ENCODE data around the gene SRMS.
"Not testable (repeated sequence)": the region's sequence is repeated elsewhere in the genome, so short reads cannot be mapped to it uniquely, and the experiment has no call there.

SRMS gene

DNA sequence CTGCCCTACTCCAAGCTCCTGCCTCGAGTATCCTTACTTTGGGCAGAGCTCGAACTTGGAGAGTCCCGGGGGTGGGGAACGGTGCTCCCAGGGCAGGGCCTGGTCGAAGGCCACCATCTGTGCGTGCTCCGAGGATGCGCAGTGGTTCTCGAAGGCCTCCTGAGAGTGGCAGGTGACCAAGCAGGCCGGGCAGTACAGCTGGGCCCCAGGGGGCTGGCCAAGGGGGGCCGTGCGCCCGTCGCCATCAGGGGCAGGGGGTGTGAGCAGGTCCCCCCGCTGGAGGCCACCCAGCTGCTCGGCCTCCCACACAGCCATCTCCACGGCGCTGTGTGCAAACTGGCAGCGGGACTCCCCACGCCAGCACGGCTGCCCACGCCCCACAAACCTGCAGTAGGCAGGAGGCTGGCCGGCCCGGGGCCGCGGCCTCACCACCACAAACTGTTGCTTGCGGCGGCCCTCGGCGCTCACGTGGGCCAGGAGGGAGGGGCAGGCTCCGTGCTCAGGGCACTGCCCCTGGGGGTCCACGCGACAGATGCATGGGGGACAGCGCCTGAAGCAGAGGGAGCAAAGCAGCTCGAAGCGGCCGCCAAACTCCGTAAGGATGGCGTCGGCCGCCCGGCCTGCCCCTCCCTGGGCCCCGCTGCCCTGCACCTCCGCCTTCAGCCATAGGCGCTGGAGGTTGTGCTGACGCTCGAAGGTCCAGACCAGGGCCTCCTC lies 24.7 kb upstream of the SRMS start:
- Histone ChIP-seq H3K27ac (ENCODE audit: low read depth, low read length) (no peak overlapping the region), H3K9me3 (ENCODE audit: control insufficient read depth in 1 of 2, low read length in 2 of 2) (no peaks in the 10 kb centered on the region), H3K4me1 (ENCODE audit: control insufficient read depth in 1 of 2, insufficient read depth in 2 of 2, low read length in 2 of 2) (peaks cover 11 to 31% of the 10 kb centered on the region in 2 donors), H3K36me3 (ENCODE audit: control insufficient read depth in 1 of 2, insufficient read depth in 2 of 2, low read length in 2 of 2) (no peaks in the 10 kb centered on the region), H3K27me3 (ENCODE audit: control insufficient read depth in 1 of 2, insufficient read depth in 2 of 2, low read length in 2 of 2) (peaks cover 5% of the 10 kb centered on the region in 2 donors), H3K4me3 (ENCODE audit: low read depth in 1 of 2, low read length in 2 of 2) (no peak overlapping the region), H3K9ac (ENCODE audit: low read depth in 1 of 2, low read length in 2 of 2) (no peak overlapping the region)

DNA sequence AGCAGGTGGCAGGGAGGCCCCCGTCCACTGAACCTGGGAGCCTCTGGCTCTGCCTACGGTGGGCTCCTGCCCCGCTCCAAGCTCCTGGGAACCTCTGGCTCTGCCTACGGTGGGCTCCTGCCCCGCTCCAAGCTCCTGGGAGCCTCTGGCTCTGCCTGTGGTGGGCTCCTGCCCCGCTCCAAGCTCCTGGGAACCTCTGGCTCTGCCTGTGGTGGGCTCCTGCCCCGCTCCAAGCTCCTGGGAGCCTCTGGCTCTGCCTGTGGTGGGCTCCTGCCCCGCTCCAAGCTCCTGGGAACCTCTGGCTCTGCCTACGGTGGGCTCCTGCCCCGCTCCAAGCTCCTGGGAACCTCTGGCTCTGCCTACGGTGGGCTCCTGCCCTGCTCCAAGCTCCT lies 23.5 kb upstream of the SRMS start:
- H3K27ac ChIP-seq (ENCODE audit: low read depth, low read length); H3K9me3 ChIP-seq (ENCODE audit: control insufficient read depth in 1 of 2, low read length in 2 of 2); H3K9ac ChIP-seq (ENCODE audit: low read depth in 1 of 2, low read length in 2 of 2); H3K4me3 ChIP-seq (ENCODE audit: low read depth in 1 of 2, low read length in 2 of 2); H3K36me3 ChIP-seq (ENCODE audit: control insufficient read depth in 1 of 2, insufficient read depth in 2 of 2, low read length in 2 of 2); H3K27me3 ChIP-seq (ENCODE audit: control insufficient read depth in 1 of 2, insufficient read depth in 2 of 2, low read length in 2 of 2): not testable (repeated sequence)
- peaks cover 11 to 31% of the 10 kb centered on the region in 2 donors for H3K4me1 ChIP-seq (ENCODE audit: control insufficient read depth in 1 of 2, insufficient read depth in 2 of 2, low read length in 2 of 2)

GRCh38 chr20:63570281-63571086 lies 22.9 kb upstream of the SRMS start:
- Histone ChIP-seq H3K4me1 (ENCODE audit: control insufficient read depth in 1 of 2, insufficient read depth in 2 of 2, low read length in 2 of 2) (peaks cover 11 to 31% of the 10 kb centered on the region in 2 donors), H3K9me3 (ENCODE audit: control insufficient read depth in 1 of 2, low read length in 2 of 2) (no peaks in the 10 kb centered on the region), H3K27me3 (ENCODE audit: control insufficient read depth in 1 of 2, insufficient read depth in 2 of 2, low read length in 2 of 2) (peaks cover 0 to under 1% of the 10 kb centered on the region in 2 donors), H3K4me3 (ENCODE audit: low read depth in 1 of 2, low read length in 2 of 2) (no peak overlapping the region), H3K36me3 (ENCODE audit: control insufficient read depth in 1 of 2, insufficient read depth in 2 of 2, low read length in 2 of 2) (no peaks in the 10 kb centered on the region), H3K27ac (ENCODE audit: low read depth, low read length) (no peak overlapping the region), H3K9ac (ENCODE audit: low read depth in 1 of 2, low read length in 2 of 2) (no peak overlapping the region)

- Histone ChIP-seq H3K9ac (ENCODE audit: low read depth in 1 of 2, low read length in 2 of 2) (no peak overlapping the region), H3K27ac (ENCODE audit: low read depth, low read length) (no peak overlapping the region), H3K4me3 (ENCODE audit: low read depth in 1 of 2, low read length in 2 of 2) (no peak overlapping the region), H3K9me3 (ENCODE audit: control insufficient read depth in 1 of 2, low read length in 2 of 2) (no peaks in the 10 kb centered on the region), H3K4me1 (ENCODE audit: control insufficient read depth in 1 of 2, insufficient read depth in 2 of 2, low read length in 2 of 2) (peaks cover 6 to 28% of the 10 kb centered on the region in 2 donors), H3K36me3 (ENCODE audit: control insufficient read depth in 1 of 2, insufficient read depth in 2 of 2, low read length in 2 of 2) (peaks cover 0 to 4% of the 10 kb centered on the region in 2 donors), H3K27me3 (ENCODE audit: control insufficient read depth in 1 of 2, insufficient read depth in 2 of 2, low read length in 2 of 2) (no peaks in the 10 kb centered on the region)
These were observed 21.7 kb upstream of the SRMS start for GRCh38 chr20:63568986-63569949.

- Histone ChIP-seq H3K4me1 (ENCODE audit: control insufficient read depth in 1 of 2, insufficient read depth in 2 of 2, low read length in 2 of 2) (peaks cover 5 to 24% of the 10 kb centered on the region in 2 donors), H3K9ac (ENCODE audit: low read depth in 1 of 2, low read length in 2 of 2) (no peak overlapping the region), H3K27me3 (ENCODE audit: control insufficient read depth in 1 of 2, insufficient read depth in 2 of 2, low read length in 2 of 2) (no peaks in the 10 kb centered on the region), H3K9me3 (ENCODE audit: control insufficient read depth in 1 of 2, low read length in 2 of 2) (no peaks in the 10 kb centered on the region), H3K27ac (ENCODE audit: low read depth, low read length) (no peak overlapping the region), H3K36me3 (ENCODE audit: control insufficient read depth in 1 of 2, insufficient read depth in 2 of 2, low read length in 2 of 2) (peaks cover 0 to 11% of the 10 kb centered on the region in 2 donors), H3K4me3 (ENCODE audit: low read depth in 1 of 2, low read length in 2 of 2) (peak overlapping the region; percentile 30 to 36)
These were observed 20.8 kb upstream of the SRMS start for GRCh38 chr20:63568170-63568981.

GRCh38 chr20:63567386-63568169 lies 20.0 kb upstream of the SRMS start:
- no peak overlapping the region for H3K9ac ChIP-seq (ENCODE audit: low read depth in 1 of 2, low read length in 2 of 2)
- no peaks in the 10 kb centered on the region for H3K27me3 ChIP-seq (ENCODE audit: control insufficient read depth in 1 of 2, insufficient read depth in 2 of 2, low read length in 2 of 2)
- H3K27ac ChIP-seq (ENCODE audit: low read depth, low read length): no peak overlapping the region
- peaks cover 0 to 11% of the 10 kb centered on the region in 2 donors for H3K36me3 ChIP-seq (ENCODE audit: control insufficient read depth in 1 of 2, insufficient read depth in 2 of 2, low read length in 2 of 2)
- H3K4me3 ChIP-seq (ENCODE audit: low read depth in 1 of 2, low read length in 2 of 2): peak overlapping the region; percentile 30 to 36
- H3K9me3 ChIP-seq (ENCODE audit: control insufficient read depth in 1 of 2, low read length in 2 of 2): no peaks in the 10 kb centered on the region
- peaks cover 0 to 17% of the 10 kb centered on the region in 2 donors for H3K4me1 ChIP-seq (ENCODE audit: control insufficient read depth in 1 of 2, insufficient read depth in 2 of 2, low read length in 2 of 2)

- Histone ChIP-seq H3K9me3 (ENCODE audit: control insufficient read depth in 1 of 2, low read length in 2 of 2) (no peaks in the 10 kb centered on the region), H3K27ac (ENCODE audit: low read depth, low read length) (no peak overlapping the region), H3K36me3 (ENCODE audit: control insufficient read depth in 1 of 2, insufficient read depth in 2 of 2, low read length in 2 of 2) (peaks cover 0 to 11% of the 10 kb centered on the region in 2 donors), H3K27me3 (ENCODE audit: control insufficient read depth in 1 of 2, insufficient read depth in 2 of 2, low read length in 2 of 2) (no peaks in the 10 kb centered on the region), H3K9ac (ENCODE audit: low read depth in 1 of 2, low read length in 2 of 2) (no peak overlapping the region), H3K4me3 (ENCODE audit: low read depth in 1 of 2, low read length in 2 of 2) (no peak overlapping the region), H3K4me1 (ENCODE audit: control insufficient read depth in 1 of 2, insufficient read depth in 2 of 2, low read length in 2 of 2) (peaks cover 0 to 17% of the 10 kb centered on the region in 2 donors)
These were observed 19.5 kb upstream of the SRMS start for GRCh38 chr20:63567136-63567385.

GRCh38 chr20:63566395-63567135 lies 19.0 kb upstream of the SRMS start:
- Histone ChIP-seq H3K9me3 (ENCODE audit: control insufficient read depth in 1 of 2, low read length in 2 of 2) (no peaks in the 10 kb centered on the region), H3K9ac (ENCODE audit: low read depth in 1 of 2, low read length in 2 of 2) (no peak overlapping the region), H3K4me3 (ENCODE audit: low read depth in 1 of 2, low read length in 2 of 2) (no peak overlapping the region), H3K36me3 (ENCODE audit: control insufficient read depth in 1 of 2, insufficient read depth in 2 of 2, low read length in 2 of 2) (peaks cover 0 to 11% of the 10 kb centered on the region in 2 donors), H3K27ac (ENCODE audit: low read depth, low read length) (no peak overlapping the region), H3K4me1 (ENCODE audit: control insufficient read depth in 1 of 2, insufficient read depth in 2 of 2, low read length in 2 of 2) (peaks cover 0 to 17% of the 10 kb centered on the region in 2 donors), H3K27me3 (ENCODE audit: control insufficient read depth in 1 of 2, insufficient read depth in 2 of 2, low read length in 2 of 2) (no peaks in the 10 kb centered on the region)

Measured in duodenal mucosa (tissue), 2 donors.